ENCODE data around the gene PCDHB14.
"Not testable (repeated sequence)": the region's sequence is repeated elsewhere in the genome, so short reads cannot be mapped to it uniquely, and the experiment has no call there.

PCDHB14 gene

DNA sequence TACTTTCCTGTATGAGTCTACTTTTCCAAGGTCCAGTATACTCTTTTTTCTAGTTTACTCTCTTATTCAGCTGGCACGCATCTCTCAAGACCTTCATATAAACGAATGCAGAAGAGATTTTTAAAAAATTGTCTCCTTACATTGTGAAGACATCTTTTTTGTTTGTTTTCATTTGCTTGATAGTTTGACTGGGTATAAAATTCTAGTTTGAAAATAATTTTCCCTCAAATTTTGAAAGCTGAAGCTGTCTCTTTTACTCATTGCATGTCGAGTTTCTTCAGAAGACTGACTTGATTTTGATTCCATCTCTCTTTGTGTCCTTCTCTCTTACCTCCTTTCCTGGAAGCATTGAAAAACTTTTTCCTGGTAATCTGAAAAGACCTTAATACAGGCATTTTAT is 26.8 kb upstream of the PCDHB14 start:
- Mint-ChIP-seq H3K9me3 (peaks cover 20% of the 10 kb centered on the region), H3K4me3 (no peak overlapping the region), H3K27me3 (peaks cover 50% of the 10 kb centered on the region), H3K27ac (no peak overlapping the region), H3K36me3 (peaks cover 17% of the 10 kb centered on the region), H3K4me1 (no peaks in the 10 kb centered on the region)

- peaks cover 13% of the 10 kb centered on the region for H3K36me3 Mint-ChIP-seq
- H3K4me1 Mint-ChIP-seq, result no peaks in the 10 kb centered on the region
- peaks cover 41% of the 10 kb centered on the region for H3K27me3 Mint-ChIP-seq
- H3K27ac Mint-ChIP-seq, result no peak within 1 kb of the TSS
- H3K9me3 Mint-ChIP-seq, result peaks cover 20% of the 10 kb centered on the region
- H3K4me3 Mint-ChIP-seq, result no peak within 1 kb of the TSS
These were observed 23.5 kb upstream of the PCDHB14 start, which contains the start of gene PCDHB11 for GRCh38 chr5:141199359-141200235. TSS of gene PCDHB11 (plus strand) at chr5:141199627. CDS start at chr5:141199775, 148 bp downstream.

- H3K4me1 Mint-ChIP-seq, result not testable (repeated sequence)
These were observed 22.0 kb upstream of the PCDHB14 start for GRCh38 chr5:141201126-141201525.

GRCh38 chr5:141201646-141202045 is 21.5 kb upstream of the PCDHB14 start:
- not testable (repeated sequence) for H3K4me1 Mint-ChIP-seq, H3K27ac Mint-ChIP-seq, H3K4me3 Mint-ChIP-seq, H3K36me3 Mint-ChIP-seq
- Mint-ChIP-seq H3K27me3 (peaks cover 46% of the 10 kb centered on the region), H3K9me3 (peaks cover 16% of the 10 kb centered on the region)

More at GRCh38 chr5:141201126-141201525, 22.0 kb upstream of the PCDHB14 start:
- H3K4me3 Mint-ChIP-seq, H3K36me3 Mint-ChIP-seq, H3K27ac Mint-ChIP-seq: not testable (repeated sequence)
- H3K27me3 Mint-ChIP-seq, result peaks cover 45% of the 10 kb centered on the region
- peaks cover 16% of the 10 kb centered on the region for H3K9me3 Mint-ChIP-seq

GRCh38 chr5:141208478-141208877 is 14.7 kb upstream of the PCDHB14 start, which contains the start of gene PCDHB12:
TSS of gene PCDHB12 (plus strand) at chr5:141208719. CDS start at chr5:141208908, 189 bp downstream.
- Mint-ChIP-seq H3K36me3 (no peaks in the 10 kb centered on the region), H3K27me3 (peaks cover 55% of the 10 kb centered on the region), H3K27ac (no peak within 1 kb of the TSS), H3K4me3 (peak within 1 kb of the TSS; percentile 15), H3K9me3 (peaks cover 5% of the 10 kb centered on the region), H3K4me1 (no peaks in the 10 kb centered on the region)

DNA sequence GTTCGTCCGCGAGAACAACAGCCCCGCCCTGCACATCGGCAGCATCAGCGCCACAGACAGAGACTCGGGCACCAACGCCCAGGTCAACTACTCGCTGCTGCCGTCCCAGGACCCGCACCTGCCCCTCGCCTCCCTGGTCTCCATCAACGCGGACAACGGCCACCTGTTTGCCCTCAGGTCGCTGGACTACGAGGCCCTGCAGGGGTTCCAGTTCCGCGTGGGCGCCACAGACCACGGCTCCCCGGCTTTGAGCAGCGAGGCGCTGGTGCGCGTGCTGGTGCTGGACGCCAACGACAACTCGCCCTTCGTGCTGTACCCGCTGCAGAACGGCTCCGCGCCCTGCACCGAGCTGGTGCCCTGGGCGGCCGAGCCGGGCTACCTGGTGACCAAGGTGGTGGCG is 12.9 kb upstream of the PCDHB14 start:
- not testable (repeated sequence) for H3K4me3 Mint-ChIP-seq, H3K36me3 Mint-ChIP-seq, H3K9me3 Mint-ChIP-seq, H3K27ac Mint-ChIP-seq, H3K4me1 Mint-ChIP-seq
- peaks cover 58% of the 10 kb centered on the region for H3K27me3 Mint-ChIP-seq

GRCh38 chr5:141210849-141211248 is 12.3 kb upstream of the PCDHB14 start:
- not testable (repeated sequence) for H3K9me3 Mint-ChIP-seq, H3K4me1 Mint-ChIP-seq, H3K4me3 Mint-ChIP-seq, H3K36me3 Mint-ChIP-seq, H3K27ac Mint-ChIP-seq
- peaks cover 56% of the 10 kb centered on the region for H3K27me3 Mint-ChIP-seq

- not testable (repeated sequence) for H3K9me3 Mint-ChIP-seq, H3K4me1 Mint-ChIP-seq, H3K27ac Mint-ChIP-seq, H3K4me3 Mint-ChIP-seq
- Mint-ChIP-seq H3K36me3 (peaks cover 10% of the 10 kb centered on the region), H3K27me3 (peaks cover 47% of the 10 kb centered on the region)
These were observed 9.3 kb upstream of the PCDHB14 start, which contains the start of gene PCDHB13 for GRCh38 chr5:141213656-141214339. TSS of gene PCDHB13 (plus strand) at chr5:141213919. CDS start at chr5:141214124, 205 bp downstream.

GRCh38 chr5:141214583-141214982 is 8.6 kb upstream of the PCDHB14 start:
- H3K4me3 Mint-ChIP-seq, result not testable (repeated sequence)
- H3K9me3 Mint-ChIP-seq, result peaks cover 16% of the 10 kb centered on the region

GRCh38 chr5:141215504-141215903 is 7.6 kb upstream of the PCDHB14 start:
- H3K27me3 Mint-ChIP-seq, result peaks cover 53% of the 10 kb centered on the region
- peaks cover 15% of the 10 kb centered on the region for H3K36me3 Mint-ChIP-seq
- not testable (repeated sequence) for H3K4me1 Mint-ChIP-seq, H3K27ac Mint-ChIP-seq, H3K4me3 Mint-ChIP-seq
- peaks cover 25% of the 10 kb centered on the region for H3K9me3 Mint-ChIP-seq

More at GRCh38 chr5:141214583-141214982, 8.6 kb upstream of the PCDHB14 start:
- H3K4me1 Mint-ChIP-seq, H3K27ac Mint-ChIP-seq: not testable (repeated sequence)
- peaks cover 49% of the 10 kb centered on the region for H3K27me3 Mint-ChIP-seq
- H3K36me3 Mint-ChIP-seq, result peaks cover 12% of the 10 kb centered on the region

DNA sequence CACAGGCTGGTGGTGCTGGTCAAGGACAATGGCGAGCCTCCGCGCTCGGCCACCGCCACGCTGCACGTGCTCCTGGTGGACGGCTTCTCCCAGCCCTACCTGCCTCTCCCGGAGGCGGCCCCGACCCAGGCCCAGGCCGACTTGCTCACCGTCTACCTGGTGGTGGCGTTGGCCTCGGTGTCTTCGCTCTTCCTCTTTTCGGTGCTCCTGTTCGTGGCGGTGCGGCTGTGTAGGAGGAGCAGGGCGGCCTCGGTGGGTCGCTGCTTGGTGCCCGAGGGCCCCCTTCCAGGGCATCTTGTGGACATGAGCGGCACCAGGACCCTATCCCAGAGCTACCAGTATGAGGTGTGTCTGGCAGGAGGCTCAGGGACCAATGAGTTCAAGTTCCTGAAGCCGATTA is 7.1 kb upstream of the PCDHB14 start:
- H3K27me3 Mint-ChIP-seq, result peaks cover 54% of the 10 kb centered on the region
- H3K27ac Mint-ChIP-seq, H3K4me3 Mint-ChIP-seq, H3K4me1 Mint-ChIP-seq: not testable (repeated sequence)
- H3K9me3 Mint-ChIP-seq, result peaks cover 30% of the 10 kb centered on the region
- H3K36me3 Mint-ChIP-seq, result peaks cover 15% of the 10 kb centered on the region

DNA sequence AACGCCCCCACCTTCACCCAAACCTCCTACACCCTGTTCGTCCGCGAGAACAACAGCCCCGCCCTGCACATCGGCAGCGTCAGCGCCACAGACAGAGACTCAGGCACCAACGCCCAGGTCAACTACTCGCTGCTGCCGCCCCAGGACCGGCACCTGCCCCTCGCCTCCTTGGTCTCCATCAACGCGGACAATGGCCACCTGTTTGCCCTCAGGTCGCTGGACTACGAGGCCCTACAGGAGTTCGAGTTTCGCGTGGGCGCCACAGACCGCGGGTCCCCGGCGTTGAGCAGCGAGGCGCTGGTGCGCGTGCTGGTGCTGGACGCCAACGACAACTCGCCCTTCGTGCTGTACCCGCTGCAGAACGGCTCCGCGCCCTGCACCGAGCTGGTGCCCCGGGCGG is 1.7 kb downstream of the PCDHB14 start:
- Mint-ChIP-seq H3K9me3 (peaks cover 20% of the 10 kb centered on the region), H3K27me3 (peaks cover 56% of the 10 kb centered on the region)
- H3K36me3 Mint-ChIP-seq, H3K27ac Mint-ChIP-seq, H3K4me3 Mint-ChIP-seq, H3K4me1 Mint-ChIP-seq: not testable (repeated sequence)

DNA sequence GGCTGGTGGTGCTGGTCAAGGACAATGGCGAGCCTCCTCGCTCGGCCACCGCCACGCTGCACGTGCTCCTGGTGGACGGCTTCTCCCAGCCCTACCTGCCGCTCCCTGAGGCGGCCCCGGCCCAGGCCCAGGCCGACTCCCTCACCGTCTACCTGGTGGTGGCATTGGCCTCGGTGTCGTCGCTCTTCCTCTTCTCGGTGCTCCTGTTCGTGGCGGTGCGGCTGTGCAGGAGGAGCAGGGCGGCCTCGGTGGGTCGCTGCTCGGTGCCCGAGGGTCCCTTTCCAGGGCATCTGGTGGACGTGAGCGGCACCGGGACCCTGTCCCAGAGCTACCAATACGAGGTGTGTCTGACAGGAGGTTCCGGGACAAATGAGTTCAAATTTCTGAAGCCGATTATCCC is 2.3 kb downstream of the PCDHB14 start:
- Mint-ChIP-seq H3K27me3 (peaks cover 50% of the 10 kb centered on the region), H3K9me3 (peaks cover 14% of the 10 kb centered on the region)
- not testable (repeated sequence) for H3K27ac Mint-ChIP-seq, H3K4me1 Mint-ChIP-seq, H3K4me3 Mint-ChIP-seq, H3K36me3 Mint-ChIP-seq

DNA sequence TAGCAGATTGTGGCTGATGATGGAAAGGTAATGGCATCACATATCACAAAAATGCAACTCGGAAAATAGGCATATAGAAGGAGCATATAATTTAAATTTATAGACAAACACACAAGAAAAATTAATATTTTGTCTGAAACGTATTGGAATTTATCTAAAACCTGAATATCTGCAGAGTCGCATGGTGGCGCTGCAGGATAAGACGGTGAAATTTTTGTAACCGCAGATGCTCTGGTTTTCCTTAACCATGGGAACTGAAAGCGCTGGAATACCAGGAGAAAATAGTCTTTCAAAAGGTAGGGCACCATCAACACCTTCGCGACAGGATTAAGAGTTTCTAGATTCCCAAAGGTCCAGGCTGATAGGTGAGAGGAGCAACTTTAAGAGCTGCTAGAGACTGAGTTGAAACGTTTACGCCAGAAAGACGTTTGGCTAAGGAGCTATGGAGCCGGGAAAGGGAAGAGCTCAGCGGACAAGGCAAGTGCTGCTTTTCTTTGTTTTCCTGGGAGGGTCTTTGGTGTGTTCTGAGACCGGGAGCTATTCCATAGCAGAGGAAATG is 11.0 kb downstream of the PCDHB14 start:
- Mint-ChIP-seq H3K27ac (no peak overlapping the region), H3K9me3 (peaks cover 39% of the 10 kb centered on the region), H3K4me1 (no peaks in the 10 kb centered on the region)

DNA sequence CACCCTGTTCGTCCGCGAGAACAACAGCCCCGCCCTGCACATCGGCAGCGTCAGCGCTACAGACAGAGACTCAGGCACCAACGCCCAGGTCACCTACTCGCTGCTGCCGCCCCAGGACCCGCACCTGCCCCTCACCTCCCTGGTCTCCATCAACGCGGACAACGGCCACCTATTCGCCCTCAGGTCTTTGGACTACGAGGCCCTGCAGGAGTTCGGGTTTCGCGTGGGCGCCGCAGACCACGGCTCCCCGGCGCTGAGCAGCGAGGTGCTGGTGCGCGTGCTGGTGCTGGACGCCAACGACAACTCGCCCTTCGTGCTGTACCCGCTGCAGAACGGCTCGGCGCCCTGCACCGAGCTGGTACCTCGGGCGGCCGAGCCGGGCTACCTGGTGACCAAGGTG is 12.8 kb downstream of the PCDHB14 start:
- not testable (repeated sequence) for H3K4me3 Mint-ChIP-seq, H3K4me1 Mint-ChIP-seq, H3K27ac Mint-ChIP-seq
- Mint-ChIP-seq H3K36me3 (peaks cover 12% of the 10 kb centered on the region), H3K9me3 (peaks cover 50% of the 10 kb centered on the region), H3K27me3 (peaks cover 45% of the 10 kb centered on the region)

More for the DNA sequence above, 11.0 kb downstream of the PCDHB14 start:
- Mint-ChIP-seq H3K36me3 (peaks cover 7% of the 10 kb centered on the region), H3K4me3 (no peak overlapping the region), H3K27me3 (peaks cover 31% of the 10 kb centered on the region)

Measured in activated naive CD4-positive, alpha-beta T cell treated with anti-CD3 and anti-CD28 coated beads, Interleukin-2, amount 50 U/mL, for 24 hours (primary cell).